ENCODE measurements around the gene TPO.

Gene TPO

GRCh38 chr2:1451422-1451821 is 38.2 kb downstream of the TPO start:
- DNase-seq: no peak

- no peak for DNase-seq
Measured at GRCh38 chr2:1453561-1453960, 40.3 kb downstream of the TPO start.

GRCh38 chr2:1454346-1454745 is 41.1 kb downstream of the TPO start:
- DNase-seq: no peak

- no peak for DNase-seq
Measured at GRCh38 chr2:1455466-1455865, 42.2 kb downstream of the TPO start.

- no peak for DNase-seq
Measured at GRCh38 chr2:1458432-1458831, 45.2 kb downstream of the TPO start.

- DNase-seq: no peak
Measured at GRCh38 chr2:1459727-1460126, 46.5 kb downstream of the TPO start.

- DNase-seq: no peak
Measured at GRCh38 chr2:1460851-1461418, 47.7 kb downstream of the TPO start.

- no peak for DNase-seq
Measured at GRCh38 chr2:1461507-1462390, 48.5 kb downstream of the TPO start.

GRCh38 chr2:1462994-1463393 is 49.7 kb downstream of the TPO start:
- no peak for DNase-seq

- no peak for DNase-seq
Measured at GRCh38 chr2:1472350-1472749, 59.1 kb downstream of the TPO start.

GRCh38 chr2:1476617-1477195 is 63.4 kb downstream of the TPO start:
- no peak for DNase-seq

GRCh38 chr2:1477196-1478040 is 64.2 kb downstream of the TPO start:
- DNase-seq: no peak

GRCh38 chr2:1478311-1479305 is 65.3 kb downstream of the TPO start:
- no peak for DNase-seq

- no peak for DNase-seq
Measured at GRCh38 chr2:1479346-1479745, 66.1 kb downstream of the TPO start.

GRCh38 chr2:1480671-1481076 is 67.4 kb downstream of the TPO start:
- no peak for DNase-seq

GRCh38 chr2:1481406-1482252 is 68.4 kb downstream of the TPO start:
- no peak for DNase-seq

- no peak for DNase-seq
Measured at GRCh38 chr2:1482253-1482675, 69.0 kb downstream of the TPO start.

- DNase-seq: no peak
Measured at GRCh38 chr2:1482981-1483380, 69.7 kb downstream of the TPO start.

GRCh38 chr2:1483551-1483950 is 70.3 kb downstream of the TPO start:
- DNase-seq: no peak

GRCh38 chr2:1484131-1484884 is 71.0 kb downstream of the TPO start:
- DNase-seq: no peak

All from right kidney (tissue), 1 donor.